Measurements from ENCODE around the gene PARD3B.
"Not testable (repeated sequence)": the region's sequence is repeated elsewhere in the genome, so short reads cannot be mapped to it uniquely, and the experiment has no call there.

Gene PARD3B

GRCh38 chr2:205176546-205176945 is 631.3 kb downstream of the PARD3B start:
- no peak for DNase-seq (ENCODE audit: low read depth in 3 of 3, low spot score in 1 of 3)

DNA sequence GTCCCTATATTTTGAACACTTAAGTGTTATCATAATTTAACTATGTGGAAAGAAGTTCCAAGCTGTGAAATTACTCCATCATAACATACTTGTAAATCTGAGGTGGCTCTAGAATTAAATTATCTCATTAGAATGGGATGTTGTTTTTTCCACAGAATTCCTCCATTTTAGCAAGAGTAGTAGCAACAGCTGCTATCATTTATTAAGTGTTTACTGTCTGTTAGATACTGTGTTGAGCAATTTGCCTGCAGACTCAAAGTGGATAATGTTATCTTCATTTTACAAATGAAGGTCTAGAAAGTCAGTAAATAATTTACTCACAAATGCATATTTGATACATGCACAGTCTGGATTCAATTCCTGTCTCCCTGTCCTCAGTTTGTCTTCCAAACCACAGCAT is 632.3 kb downstream of the PARD3B start:
- no peak for DNase-seq (ENCODE audit: low read depth in 3 of 3, low spot score in 1 of 3)

GRCh38 chr2:205180730-205181129 is 635.5 kb downstream of the PARD3B start:
- no peak for DNase-seq (ENCODE audit: low read depth in 3 of 3, low spot score in 1 of 3)

DNA sequence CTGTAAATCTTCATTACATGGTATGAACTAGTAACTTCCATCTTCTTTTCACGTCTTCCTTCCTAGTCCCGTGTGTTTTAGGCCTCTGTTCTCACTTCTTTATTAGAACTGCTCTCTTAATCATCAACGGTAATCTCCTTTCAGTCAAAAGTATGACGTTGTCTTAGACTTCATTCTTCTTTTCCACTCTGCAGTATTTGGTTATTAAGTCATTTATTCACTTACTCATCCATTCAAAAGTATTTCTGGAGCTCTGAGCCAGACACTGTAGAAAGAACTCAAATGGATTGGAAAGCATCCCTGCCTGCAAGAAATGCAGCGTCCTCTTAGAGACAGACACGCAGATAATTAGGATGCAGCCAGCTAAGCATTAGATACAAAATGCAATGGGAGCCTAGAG is 642.5 kb downstream of the PARD3B start:
- no peak for DNase-seq (ENCODE audit: low read depth in 3 of 3, low spot score in 1 of 3)

- DNase-seq (ENCODE audit: low read depth in 3 of 3, low spot score in 1 of 3), result no peak
Measured at GRCh38 chr2:205188239-205189138, 643.2 kb downstream of the PARD3B start.

- no peak for DNase-seq (ENCODE audit: low read depth in 3 of 3, low spot score in 1 of 3)
Measured at GRCh38 chr2:205189301-205189700, 644.0 kb downstream of the PARD3B start.

DNA sequence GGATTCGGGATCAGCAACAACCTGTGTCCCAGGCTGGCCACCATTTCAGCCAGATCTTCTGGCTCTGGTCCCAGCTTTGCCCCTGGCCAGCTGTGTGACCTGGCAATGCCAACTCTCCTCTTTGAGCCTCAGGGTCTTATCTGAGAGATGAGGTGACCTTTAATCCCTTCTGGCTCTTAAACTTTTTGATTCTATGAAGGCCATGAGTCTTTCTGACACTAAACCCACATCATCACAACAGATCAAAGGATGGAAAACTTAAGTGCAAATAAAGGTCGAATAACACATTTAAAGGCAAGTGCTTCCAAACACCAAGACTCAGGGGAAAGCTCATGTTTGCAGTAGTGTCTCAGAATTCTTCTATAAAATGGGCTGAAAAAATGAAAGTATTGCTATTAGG is 645.3 kb downstream of the PARD3B start:
- no peak for DNase-seq (ENCODE audit: low read depth in 3 of 3, low spot score in 1 of 3)

DNA sequence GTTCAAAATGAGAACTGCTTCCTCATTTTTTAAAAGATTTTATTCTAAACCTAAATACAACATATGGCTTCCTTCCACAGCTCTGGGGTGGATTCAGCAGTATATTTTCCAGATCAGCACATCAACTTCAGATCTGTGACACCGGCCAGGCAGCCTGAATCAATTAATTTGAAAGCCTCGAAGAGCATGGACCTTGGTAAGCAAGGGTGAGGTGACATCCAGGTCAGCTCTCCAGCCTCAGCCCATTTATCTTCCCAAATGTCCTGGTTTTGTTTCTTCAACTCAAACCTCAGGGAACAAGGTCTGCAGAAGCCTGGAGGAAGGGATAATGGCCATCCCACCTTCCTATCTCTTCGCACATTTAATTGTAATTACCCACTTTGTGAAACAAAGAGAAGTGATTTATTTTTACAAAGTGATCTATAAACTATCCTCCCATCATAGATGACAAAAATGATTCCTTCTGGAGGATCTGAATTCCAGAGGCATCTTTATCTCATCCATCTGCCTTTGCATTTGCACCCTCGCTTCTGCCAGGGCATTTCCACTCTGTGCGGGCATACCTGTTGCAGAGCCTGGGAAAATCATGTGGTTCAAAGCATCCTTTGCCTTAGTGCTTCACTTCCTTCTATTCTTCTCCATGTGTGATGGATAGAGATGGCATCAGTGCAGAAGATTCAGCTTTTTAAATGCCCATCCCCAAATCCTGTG is 648.0 kb downstream of the PARD3B start:
- DNase-seq (ENCODE audit: low read depth in 3 of 3, low spot score in 1 of 3), result no peak

GRCh38 chr2:205193836-205194228 is 648.6 kb downstream of the PARD3B start:
- no peak for DNase-seq (ENCODE audit: low read depth in 3 of 3, low spot score in 1 of 3)

DNA sequence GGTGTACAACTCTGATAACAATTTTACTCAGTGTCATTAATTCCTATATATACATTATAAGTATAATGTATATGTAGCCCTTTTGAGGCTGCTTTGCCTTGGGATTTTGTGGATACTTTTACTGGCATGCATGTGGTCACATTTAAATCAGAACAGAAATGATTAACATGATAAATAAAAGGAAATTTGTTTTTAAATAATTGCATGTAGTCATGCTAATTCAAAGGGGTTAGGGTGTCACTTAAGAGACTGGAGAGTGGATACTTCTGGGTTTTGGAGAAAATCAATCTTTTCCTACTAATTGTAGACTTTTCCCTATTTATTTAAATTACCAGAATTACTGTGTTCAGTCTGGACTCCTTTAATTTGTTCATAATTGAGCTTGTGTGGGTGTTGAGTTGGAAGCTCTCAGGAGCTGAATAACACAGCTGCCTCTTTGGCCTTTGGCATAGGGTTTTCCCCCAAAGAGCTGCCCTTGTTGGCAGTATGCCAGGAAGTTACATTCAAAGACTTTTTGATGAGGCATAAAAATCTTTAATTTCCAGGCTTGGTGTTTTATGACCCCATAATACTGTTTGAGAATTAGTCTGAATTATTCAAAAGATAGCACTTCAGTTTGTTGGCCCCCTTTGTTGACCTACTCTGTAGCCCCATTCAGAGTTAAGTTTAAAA is 652.3 kb downstream of the PARD3B start:
- DNase-seq (ENCODE audit: low read depth in 3 of 3, low spot score in 1 of 3), result no peak

DNA sequence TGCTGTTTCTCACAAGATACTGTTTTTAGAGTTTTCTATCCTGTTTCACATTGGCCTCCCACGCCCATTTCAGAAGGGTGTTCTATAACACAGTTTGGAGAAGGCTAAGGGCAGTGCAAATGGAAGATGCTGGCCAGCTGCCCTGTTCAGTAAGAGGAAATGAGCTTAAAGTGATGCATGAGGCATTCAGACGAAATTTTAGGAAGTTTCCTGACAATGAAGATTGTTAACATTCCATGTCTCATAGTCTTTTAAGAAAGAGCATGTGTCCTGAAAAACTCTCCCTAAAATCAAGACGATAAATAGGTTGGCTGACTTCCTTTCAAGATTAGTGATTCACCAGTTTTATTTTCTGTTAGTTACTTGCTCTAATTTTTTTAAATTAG is 652.9 kb downstream of the PARD3B start:
- no peak for DNase-seq (ENCODE audit: low read depth in 3 of 3, low spot score in 1 of 3)

DNA sequence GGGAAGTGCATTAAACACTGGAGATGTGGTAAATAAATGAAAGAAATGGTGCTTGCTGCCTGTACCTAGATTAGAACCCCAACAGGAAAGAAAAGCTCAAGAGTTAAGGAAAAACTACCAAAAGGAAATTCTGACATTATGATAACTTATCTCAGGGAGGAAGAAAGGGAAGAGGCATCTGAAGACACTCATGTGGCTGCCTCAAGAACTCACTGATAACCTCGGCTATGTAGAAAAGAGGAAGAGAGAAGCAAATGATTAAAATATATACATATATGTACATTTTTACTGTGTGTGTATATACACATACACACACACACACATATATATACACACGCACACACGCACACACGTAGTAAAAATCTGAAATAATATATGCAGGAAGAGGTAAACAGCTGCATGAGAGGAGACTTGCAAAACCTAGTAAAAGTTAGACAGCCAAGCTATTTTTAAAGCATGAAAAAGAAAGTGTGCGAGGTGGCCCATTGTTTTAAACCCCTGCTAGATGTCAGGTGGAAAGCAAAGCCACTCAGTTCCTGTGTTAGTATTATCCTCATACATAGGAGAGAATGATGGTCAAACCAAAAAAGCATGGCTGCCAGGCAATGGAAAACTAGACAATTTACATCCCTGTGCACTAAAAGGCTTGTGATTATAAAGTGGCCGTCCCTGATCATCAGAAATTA is 654.0 kb downstream of the PARD3B start:
- DNase-seq (ENCODE audit: low read depth in 3 of 3, low spot score in 1 of 3), result no peak

DNA sequence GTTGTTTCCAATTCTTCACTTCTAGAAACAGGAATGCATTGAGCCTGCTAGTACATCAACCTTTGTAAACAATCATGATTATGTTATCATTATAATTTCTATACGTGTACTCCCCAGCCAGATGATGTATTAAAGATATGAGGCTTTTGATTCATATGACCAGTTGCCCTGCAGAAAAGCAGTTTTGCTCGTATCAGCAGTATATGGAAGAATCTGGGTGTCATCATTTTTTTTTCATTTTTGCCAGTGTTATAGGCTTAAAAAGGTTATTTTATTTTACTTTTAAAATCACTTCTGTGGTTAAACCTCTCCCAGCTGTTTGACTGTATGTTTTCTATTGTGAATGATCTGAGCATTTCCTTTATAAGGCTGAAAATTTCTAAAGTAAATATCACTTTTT is 665.2 kb downstream of the PARD3B start:
- no peak for DNase-seq (ENCODE audit: low read depth in 3 of 3, low spot score in 1 of 3)

GRCh38 chr2:205212357-205212756 is 667.1 kb downstream of the PARD3B start:
- no peak for DNase-seq (ENCODE audit: low read depth in 3 of 3, low spot score in 1 of 3)

DNA sequence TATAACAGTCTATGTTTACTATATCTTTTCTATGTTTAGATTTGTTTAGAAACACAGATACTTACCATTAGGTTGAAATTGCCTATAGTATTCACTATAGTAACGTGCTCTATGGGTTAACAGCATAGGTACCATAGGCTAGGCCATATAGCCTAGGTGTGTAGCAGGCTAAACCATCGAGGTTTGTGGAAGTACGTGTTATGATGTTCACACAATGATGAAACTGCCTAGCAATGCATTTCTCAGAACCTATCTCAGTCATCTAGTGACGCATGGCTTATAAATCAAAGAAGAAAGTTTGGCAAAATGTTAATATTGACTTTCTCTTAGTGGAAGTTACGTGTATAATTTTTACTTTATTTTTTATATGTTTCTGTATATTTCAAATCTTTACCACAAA is 670.8 kb downstream of the PARD3B start:
- DNase-seq (ENCODE audit: low read depth in 3 of 3, low spot score in 1 of 3), result no peak

GRCh38 chr2:205216580-205216979 is 671.3 kb downstream of the PARD3B start:
- no peak for DNase-seq (ENCODE audit: low read depth in 3 of 3, low spot score in 1 of 3)

DNA sequence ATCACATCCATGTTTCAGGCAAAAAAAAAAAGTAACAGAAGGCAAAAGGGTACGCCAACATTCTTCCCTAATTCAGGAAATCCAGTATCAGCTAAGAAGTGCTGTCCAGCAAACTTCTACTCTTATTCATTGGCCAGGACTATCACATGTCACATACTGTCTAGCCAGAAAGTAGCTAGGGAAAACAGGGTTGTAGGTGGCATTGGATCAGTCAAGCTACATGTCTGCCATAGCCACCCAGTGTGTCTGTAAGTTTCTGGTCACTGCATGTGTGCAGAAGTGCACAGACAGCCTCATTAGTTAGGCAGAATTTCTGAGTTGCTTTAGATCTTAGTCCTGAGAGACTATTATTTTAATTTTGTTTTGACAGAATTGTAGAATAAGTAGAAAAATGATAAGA is 671.7 kb downstream of the PARD3B start:
- no peak for DNase-seq (ENCODE audit: low read depth in 3 of 3, low spot score in 1 of 3)

GRCh38 chr2:205218056-205218455 is 672.8 kb downstream of the PARD3B start:
- DNase-seq (ENCODE audit: low read depth in 3 of 3, low spot score in 1 of 3), result no peak

- not testable (repeated sequence) for DNase-seq (ENCODE audit: low read depth in 3 of 3, low spot score in 1 of 3)
Measured at GRCh38 chr2:205218816-205219215, 673.5 kb downstream of the PARD3B start.

- DNase-seq (ENCODE audit: low read depth in 3 of 3, low spot score in 1 of 3), result no peak
Measured at GRCh38 chr2:205220559-205220958, 675.3 kb downstream of the PARD3B start.

DNA sequence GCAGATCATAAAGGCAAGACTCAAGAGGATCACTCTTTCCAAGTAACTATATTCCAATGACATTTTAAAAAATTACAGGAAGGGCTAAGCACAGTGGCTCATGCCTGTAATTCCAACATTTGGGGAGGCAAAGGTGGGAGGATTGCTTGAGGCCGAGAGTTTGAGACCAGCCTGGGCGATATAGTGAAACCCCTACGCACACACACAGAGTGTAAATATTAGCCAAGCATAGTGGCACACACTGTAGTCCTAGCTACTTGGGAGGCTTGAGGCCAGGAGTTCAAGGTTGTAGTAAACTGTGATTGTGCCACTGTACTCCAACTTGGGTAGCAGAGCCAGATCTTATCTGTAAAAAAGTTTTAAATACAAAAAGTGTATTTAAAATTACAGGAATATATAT is 686.8 kb downstream of the PARD3B start:
- no peak for DNase-seq (ENCODE audit: low read depth in 3 of 3, low spot score in 1 of 3)
